K562 (cell line): ENCODE data around the gene CDH8.

ENCODE experiments used
- ELF4 ChIP-seq: fragments of 450-650 bp; formaldehyde crosslinking; IDR thresholded peaks from 2 replicates; pipeline ENCODE4 v1.4.0; 2022; ENCODE audit warnings: missing genetic modification characterization
- HMG20B ChIP-seq: fragments of 250-450 bp; sonication (Bioruptor Pico); IDR thresholded peaks from 2 replicates; pipeline ENCODE4 v1.5.0; 2021; ENCODE audit warnings: mild to moderate bottlenecking
- MTA1 ChIP-seq: fragments of 450-650 bp; IDR thresholded peaks from 2 replicates; pipeline ENCODE4 v1.6.1; 2017; ENCODE audit warnings: borderline replicate concordance
- MXI1 ChIP-seq: IDR thresholded peaks from 2 replicates; pipeline ENCODE4 v1.6.1; 2011; ENCODE audit warnings: low read depth, mild to moderate bottlenecking, improper control_type of control experiment, low read length
- SIN3A ChIP-seq, 2 experiments: fragments of 150-350 bp in 1 of 2; IDR thresholded peaks; 2 replicates each; pipeline ENCODE4 v1.6.1; 2011 to 2016; ENCODE audit warnings: borderline replicate concordance in 2 of 2, low read depth in 2 of 2, low read length in 2 of 2, mild to moderate bottlenecking in 2 of 2, moderate library complexity in 2 of 2; ENCODE audit not compliant: control insufficient read depth in 1 of 2
- SP1 ChIP-seq: sonication (generic); formaldehyde crosslinking; IDR thresholded peaks from 2 replicates; pipeline ENCODE4 v1.8.1; 2022; ENCODE audit warnings: mild to moderate bottlenecking, missing genetic modification reagents
- TCF15 ChIP-seq: fragments of 250-450 bp; sonication (Bioruptor Pico); IDR thresholded peaks from 2 replicates; pipeline ENCODE4 v1.8.0; 2022; ENCODE audit warnings: moderate library complexity, mild to moderate bottlenecking, inconsistent platforms
- UBTF ChIP-seq, 2 experiments: IDR thresholded peaks; 2 replicates each; pipeline ENCODE4 v1.6.1; 2012; ENCODE audit warnings: improper control_type of control experiment in 2 of 2, low read depth in 2 of 2, low read length in 2 of 2, borderline replicate concordance in 1 of 2
- ZNF316 ChIP-seq: fragments of 450-650 bp; IDR thresholded peaks from 2 replicates; pipeline ENCODE4 v1.6.1; 2016

- no peak for TF ChIP-seq MXI1
- TF ChIP-seq TCF15: no peak
- TF ChIP-seq HMG20B (CRISPR knock-in tag): no peak
- TF ChIP-seq SP1: no peak
- no peak for TF ChIP-seq ZNF316
- no peak for TF ChIP-seq UBTF (IDR thresholded peaks at IDR 0.05; ENCODE audit: borderline replicate concordance in 1 of 2, low read depth in 2 of 2, low read length in 2 of 2)
- TF ChIP-seq MTA1: no peak
- TF ChIP-seq ELF4 (CRISPR knock-in tag): no peak
- TF ChIP-seq SIN3A (IDR thresholded peaks at IDR 0.05; ENCODE audit: borderline replicate concordance in 2 of 2, control insufficient read depth in 1 of 2, low read depth in 2 of 2, low read length in 2 of 2): no peak
Measured at GRCh38 chr16:62022688-62023087, 13.6 kb downstream of the CDH8 start.
